GM23338 (cell line): ENCODE data around the gene SPINK4. TPM values are rescaled to one million over a fixed set of nuclear protein-coding genes. Genes with fewer than 3 reads are reported as not detected.

Experiments
- ATAC-seq: fragments of 200-7000 bp; cut with Tn5 transposase; 3 replicates; pipeline ENCODE4 v1.9.1; 2020
- DNase-seq: peaks from one replicate; pipeline ENCODE4 v3.0.0-alpha.2; 2015; ENCODE audit warnings: low spot score
- H2AFZ ChIP-seq: fragments of 200-600 bp; sonication (generic); 2 replicates; pipeline ENCODE4 v1.8.0; 2016; ENCODE audit warnings: antibody characterized with exemption, mild to moderate bottlenecking, moderate library complexity
- H3F3A ChIP-seq: fragments of 200-600 bp; sonication (generic); replicated peaks from 2 replicates; pipeline ENCODE4 v1.8.0; 2017; ENCODE audit warnings: antibody characterized with exemption, mixed run types, low read depth
- H3K27ac ChIP-seq: fragments of 200-600 bp; sonication (generic); 2 replicates; pipeline ENCODE4 v1.6.1; 2016; ENCODE audit warnings: low read depth
- H3K27me3 ChIP-seq: fragments of 200-600 bp; sonication (generic); 2 replicates; pipeline ENCODE4 v1.8.0; 2016; ENCODE audit warnings: mild to moderate bottlenecking, mixed run types, moderate library complexity; ENCODE audit not compliant: insufficient read depth
- H3K36me3 ChIP-seq: fragments of 200-600 bp; sonication (generic); 2 replicates; pipeline ENCODE4 v1.8.0; 2016; ENCODE audit warnings: mild to moderate bottlenecking; ENCODE audit not compliant: insufficient read depth
- H3K4me1 ChIP-seq: fragments of 200-600 bp; sonication (generic); 2 replicates; pipeline ENCODE4 v1.8.0; 2016; ENCODE audit warnings: mild to moderate bottlenecking, moderate library complexity; ENCODE audit not compliant: insufficient read depth
- H3K4me2 ChIP-seq: fragments of 200-600 bp; sonication (generic); 2 replicates; pipeline ENCODE4 v1.7.1; 2017; ENCODE audit warnings: mixed run types
- H3K4me3 ChIP-seq: fragments of 200-600 bp; sonication (generic); 2 replicates; pipeline ENCODE4 v1.6.1; 2016; ENCODE audit warnings: mixed run types
- H3K79me2 ChIP-seq: fragments of 200-600 bp; sonication (generic); replicated peaks from 2 replicates; pipeline ENCODE4 v1.8.0; 2017; ENCODE audit warnings: mild to moderate bottlenecking; ENCODE audit not compliant: insufficient read depth
- H3K9me2 ChIP-seq: fragments of 200-600 bp; sonication (generic); 2 replicates; pipeline ENCODE4 v1.8.0; 2017; ENCODE audit not compliant: insufficient read depth
- H4K20me1 ChIP-seq: fragments of 200-600 bp; sonication (generic); replicated peaks from 2 replicates; pipeline ENCODE4 v1.8.0; 2017; ENCODE audit warnings: mild to moderate bottlenecking; ENCODE audit not compliant: insufficient read depth
- H3K27ac Mint-ChIP-seq: 2 replicates; pipeline ENCODE4 v1.8.0; 2020; ENCODE audit warnings: inconsistent platforms, mild to moderate bottlenecking, moderate library complexity, mixed read lengths
- H3K27me3 Mint-ChIP-seq: 3 replicates; pipeline ENCODE4 v1.8.0; 2022; ENCODE audit warnings: low read depth, mild to moderate bottlenecking, moderate library complexity, mixed read lengths, inconsistent platforms; ENCODE audit not compliant: insufficient read depth, poor library complexity
- H3K36me3 Mint-ChIP-seq: 3 replicates; pipeline ENCODE4 v1.8.0; 2021; ENCODE audit warnings: low read depth, mild to moderate bottlenecking, inconsistent platforms, moderate library complexity, mixed read lengths
- H3K4me1 Mint-ChIP-seq: 3 replicates; pipeline ENCODE4 v1.8.0; 2020; ENCODE audit warnings: mild to moderate bottlenecking, inconsistent platforms, mixed read lengths
- H3K4me3 Mint-ChIP-seq: 3 replicates; pipeline ENCODE4 v1.8.0; 2021; ENCODE audit warnings: moderate library complexity, mild to moderate bottlenecking, inconsistent platforms, mixed read lengths
- H3K9me3 Mint-ChIP-seq: 3 replicates; pipeline ENCODE4 v1.8.0; 2020; ENCODE audit warnings: moderate library complexity, mild to moderate bottlenecking, inconsistent platforms, mixed read lengths
- CTCF ChIP-seq, 2 experiments: fragments of 200-600 bp in 1 of 2; sonication (generic) in 1 of 2; conservative IDR thresholded peaks; 2 replicates each; pipeline versions ENCODE4 v1.5.1 to v1.6.1; 2016 to 2017; ENCODE audit warnings: antibody characterized with exemption in 2 of 2, low read depth in 2 of 2, mild to moderate bottlenecking in 2 of 2, moderate library complexity in 1 of 2
- ETS1 ChIP-seq: IDR thresholded peaks from 2 replicates; pipeline ENCODE4 v1.6.1; 2016; ENCODE audit warnings: antibody characterized with exemption
- EZH2 ChIP-seq: fragments of 200-600 bp; sonication (generic); IDR thresholded peaks from one replicate; pipeline ENCODE4 v1.8.0; 2017; ENCODE audit warnings: antibody characterized with exemption, mild to moderate bottlenecking, low read depth; ENCODE audit not compliant: unreplicated experiment
- JUNB ChIP-seq: IDR thresholded peaks from one replicate; pipeline ENCODE4 v1.6.1; 2016; ENCODE audit warnings: antibody characterized with exemption; ENCODE audit not compliant: unreplicated experiment
- NANOG ChIP-seq: IDR thresholded peaks from 2 replicates; pipeline ENCODE4 v1.6.1; 2016; ENCODE audit warnings: antibody characterized with exemption, borderline replicate concordance
- POLR2AphosphoS5 ChIP-seq: IDR thresholded peaks from 2 replicates; pipeline ENCODE4 v1.6.1; 2016; ENCODE audit warnings: antibody characterized with exemption, low read depth
- REST ChIP-seq: IDR thresholded peaks from one replicate; pipeline ENCODE4 v1.6.1; 2018; ENCODE audit warnings: antibody characterized with exemption; ENCODE audit not compliant: unreplicated experiment
- ZNF114 ChIP-seq: fragments of 250-450 bp; sonication (Bioruptor Pico); IDR thresholded peaks from 2 replicates; pipeline ENCODE4 v1.5.0; 2020; ENCODE audit warnings: mild to moderate bottlenecking, moderate library complexity
- ZNF331 ChIP-seq: fragments of 250-450 bp; sonication (Bioruptor Pico); IDR thresholded peaks from 2 replicates; pipeline ENCODE4 v1.5.0; 2020; ENCODE audit warnings: low read depth, mild to moderate bottlenecking, moderate library complexity
- ZNF462 ChIP-seq: fragments of 250-450 bp; sonication (Bioruptor Pico); IDR thresholded peaks from 2 replicates; pipeline ENCODE4 v1.5.0; 2020; ENCODE audit warnings: mild to moderate bottlenecking, moderate library complexity
- polyA plus RNA-seq: library from polyadenylated mRNA; unstranded; fragments of >200 nt; fragmentation: Nextera tagmentation; extraction: Ambion mirVana; gene quantifications from 2 replicates; pipeline ENCODE4 v1.2.1, GENCODE V29; 2016
- total RNA-seq: library from RNA; depleted of rRNA; stranded (reverse); fragments of >200 nt; shearing (Covaris generic); gene quantifications from 2 replicates; pipeline ENCODE4 v1.2.3, GENCODE V29; 2014

Gene SPINK4
- total and polyA plus RNA-seq, 2 experiments from 2014 or later = not detected

GRCh38 chr9:33272061-33272460, 32.1 kb downstream of the SPINK4 start (continued):
- TF ChIP-seq REST = no peak
- TF ChIP-seq ZNF114 (CRISPR knock-in tag) = no peak
- TF ChIP-seq ETS1 = no peak
- no peak for TF ChIP-seq EZH2
- TF ChIP-seq NANOG = no peak
- TF ChIP-seq JUNB = no peak
- TF ChIP-seq ZNF331 (CRISPR knock-in tag) = no peak
- TF ChIP-seq CTCF (conservative IDR thresholded peaks at IDR 0.05; ENCODE audit: low read depth in 2 of 2) = no peak
- TF ChIP-seq POLR2AphosphoS5 = no peak

- ATAC-seq (no peak), DNase-seq (no peak)
- Mint-ChIP-seq H3K4me1 (no peaks in the 10 kb centered on the region), H3K36me3 (peaks cover 45% of the 10 kb centered on the region), H3K27me3 (peaks cover 4% of the 10 kb centered on the region), H3K9me3 (no peaks in the 10 kb centered on the region), H3K27ac (no peak overlapping the region), H3K4me3 (no peak overlapping the region)
- Histone ChIP-seq H3K9me2 (no peaks in the 10 kb centered on the region), H3F3A (no peaks in the 10 kb centered on the region), H3K36me3 (peaks cover 48% of the 10 kb centered on the region), H2AFZ (no peak overlapping the region), H3K4me2 (no peak overlapping the region), H4K20me1 (peaks cover 5% of the 10 kb centered on the region), H3K4me3 (no peak overlapping the region), H3K27ac (no peak overlapping the region), H3K79me2 (peaks cover 9% of the 10 kb centered on the region), H3K27me3 (no peaks in the 10 kb centered on the region), H3K4me1 (no peaks in the 10 kb centered on the region)
- TF ChIP-seq CTCF (conservative IDR thresholded peaks at IDR 0.05; ENCODE audit: low read depth in 2 of 2) = no peak
- no peak for TF ChIP-seq ZNF462 (CRISPR knock-in tag)
These were observed 33.5 kb downstream of the SPINK4 start for GRCh38 chr9:33273266-33273971.
